ENCODE results near the gene IQSEC3.

IQSEC3 gene

GRCh38 chr12:168763-169525 is 102.4 kb downstream of the IQSEC3 start:
- no peak for DNase-seq

- DNase-seq: no peak
Observed at GRCh38 chr12:169528-170370, 103.2 kb downstream of the IQSEC3 start.

GRCh38 chr12:170371-171225 is 104.0 kb downstream of the IQSEC3 start:
- DNase-seq: no peak

GRCh38 chr12:171276-171675 is 104.7 kb downstream of the IQSEC3 start:
- DNase-seq: no peak

- DNase-seq: no peak
Observed at GRCh38 chr12:171743-172676, 105.4 kb downstream of the IQSEC3 start.

DNA sequence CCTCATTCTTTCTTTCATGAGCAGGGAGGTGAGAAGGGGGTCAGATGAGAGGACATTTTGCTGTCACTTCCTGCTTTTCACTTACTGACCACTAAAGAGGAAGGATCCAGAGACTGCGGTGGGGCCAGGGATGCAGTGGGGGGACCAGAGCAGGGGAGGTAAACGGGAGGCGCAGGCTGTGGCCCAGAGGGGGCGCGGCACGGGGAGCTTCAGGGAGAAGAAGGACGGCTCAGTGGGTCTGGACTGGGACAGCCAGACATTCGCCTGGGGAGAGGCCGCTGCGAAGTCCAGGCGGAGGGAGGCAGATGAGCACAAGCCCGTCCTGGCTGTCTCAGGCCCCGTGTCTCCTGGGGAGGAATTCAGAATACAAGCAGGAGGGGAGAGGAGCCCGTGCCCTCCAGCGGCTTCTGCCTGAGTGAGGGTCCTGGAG is 106.2 kb downstream of the IQSEC3 start:
- DNase-seq: no peak

DNA sequence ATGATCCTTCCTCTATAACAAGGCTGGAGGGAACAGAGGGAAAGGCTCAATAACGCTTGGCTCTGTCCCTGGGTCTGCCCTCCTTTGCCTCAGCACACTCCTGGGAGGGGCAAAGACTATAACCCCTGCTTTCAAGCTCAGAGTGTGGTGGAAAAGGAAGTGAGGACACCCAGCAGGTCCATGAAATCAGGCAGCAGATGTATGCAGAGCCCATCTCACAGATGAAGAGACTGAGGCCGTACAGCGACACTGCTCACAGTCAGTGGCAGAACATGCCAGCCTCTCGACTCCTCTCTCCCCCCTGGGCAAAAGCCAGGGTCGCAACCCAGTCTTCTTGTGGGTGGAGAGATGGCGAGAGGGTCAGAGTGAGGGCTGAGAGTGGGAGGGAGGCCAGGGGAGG is 107.6 kb downstream of the IQSEC3 start:
- no peak for DNase-seq

DNA sequence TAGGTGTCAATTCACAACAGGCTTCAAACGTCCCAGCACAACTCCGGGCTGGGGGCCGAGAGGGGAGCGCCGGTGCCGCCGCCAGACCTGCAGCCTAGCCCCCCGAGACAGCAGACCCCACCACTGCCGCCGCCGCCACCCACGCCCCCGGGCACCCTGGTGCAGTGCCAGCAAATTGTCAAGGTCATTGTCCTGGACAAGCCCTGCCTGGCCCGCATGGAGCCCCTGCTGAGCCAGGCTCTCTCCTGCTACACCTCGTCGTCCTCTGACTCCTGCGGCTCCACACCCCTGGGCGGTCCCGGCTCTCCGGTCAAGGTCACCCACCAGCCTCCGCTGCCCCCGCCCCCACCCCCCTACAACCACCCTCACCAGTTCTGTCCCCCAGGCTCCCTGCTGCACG is 108.0 kb downstream of the IQSEC3 start:
- no peak for DNase-seq

DNA sequence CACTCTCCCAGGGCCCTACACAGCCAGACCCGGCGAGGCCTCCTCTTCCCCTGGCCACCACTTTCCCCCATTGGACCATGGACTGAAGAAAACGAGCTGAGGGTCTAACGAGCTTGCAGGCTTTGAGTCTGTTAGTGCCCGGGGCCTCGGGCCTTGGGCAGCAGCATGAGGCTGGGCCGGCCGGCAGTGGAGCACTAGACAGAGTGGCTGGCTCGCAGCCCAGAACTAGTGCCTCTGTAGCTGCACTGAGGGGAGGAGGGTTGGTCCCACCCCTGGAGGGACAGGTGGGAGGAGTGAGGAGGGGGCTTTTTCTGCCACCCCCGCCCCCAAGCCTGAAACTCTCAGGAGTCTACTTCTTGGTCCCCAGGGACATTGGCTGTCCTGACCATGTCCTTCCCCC is 108.7 kb downstream of the IQSEC3 start:
- no peak for DNase-seq

GRCh38 chr12:175759-176158 is 109.2 kb downstream of the IQSEC3 start:
- no peak for DNase-seq

GRCh38 chr12:176321-177181 is 110.0 kb downstream of the IQSEC3 start:
- DNase-seq: no peak

DNA sequence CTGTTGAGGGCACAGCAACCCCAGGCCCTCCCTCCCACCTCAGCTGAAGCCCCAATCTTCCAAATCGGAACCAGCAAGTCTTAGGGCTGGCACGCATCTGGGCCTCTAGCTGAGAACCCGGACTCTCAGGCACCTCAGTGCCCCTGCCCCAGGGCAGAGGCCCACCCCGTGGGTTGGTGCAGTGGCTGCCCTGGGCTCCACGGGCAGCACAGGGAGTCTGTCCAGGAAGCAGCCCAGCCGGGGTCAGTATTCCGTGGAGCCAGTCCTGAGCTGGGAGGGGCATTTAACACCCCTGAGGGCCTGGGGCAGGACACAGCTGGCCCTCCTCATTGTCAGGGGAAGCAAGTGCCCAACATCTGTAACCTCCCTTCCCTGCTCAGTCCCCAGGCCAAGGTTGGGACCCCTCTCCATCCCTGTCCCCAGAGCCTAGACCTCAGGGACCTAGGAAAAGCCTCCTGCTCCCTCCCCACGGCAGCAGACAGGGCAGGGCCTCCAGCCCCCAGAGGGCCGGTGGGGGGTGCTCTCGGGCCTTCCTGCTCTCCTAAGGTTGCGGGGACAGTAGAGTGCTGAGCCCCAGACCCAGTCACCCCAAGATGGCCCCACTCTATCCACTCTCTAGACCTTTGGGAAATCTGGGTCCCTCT is 110.9 kb downstream of the IQSEC3 start:
- DNase-seq: no peak

- no peak for DNase-seq
Observed at GRCh38 chr12:177980-178828, 111.6 kb downstream of the IQSEC3 start.

DNA sequence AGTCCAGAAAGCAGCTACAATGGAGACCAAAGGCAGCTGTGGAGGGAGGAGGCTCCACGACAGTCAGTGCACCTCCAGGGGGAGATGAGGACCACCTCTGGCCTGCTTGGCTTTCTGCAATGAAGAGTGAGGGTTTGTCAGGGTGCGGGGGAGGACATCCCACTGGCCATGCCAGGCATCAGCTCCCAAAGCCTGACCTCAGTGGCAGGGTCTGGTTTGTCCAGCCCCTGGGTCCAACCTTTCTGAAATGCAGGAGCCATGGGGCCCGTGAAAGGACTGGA is 112.2 kb downstream of the IQSEC3 start:
- no peak for DNase-seq

GRCh38 chr12:179131-179884 is 112.7 kb downstream of the IQSEC3 start:
- no peak for DNase-seq

DNA sequence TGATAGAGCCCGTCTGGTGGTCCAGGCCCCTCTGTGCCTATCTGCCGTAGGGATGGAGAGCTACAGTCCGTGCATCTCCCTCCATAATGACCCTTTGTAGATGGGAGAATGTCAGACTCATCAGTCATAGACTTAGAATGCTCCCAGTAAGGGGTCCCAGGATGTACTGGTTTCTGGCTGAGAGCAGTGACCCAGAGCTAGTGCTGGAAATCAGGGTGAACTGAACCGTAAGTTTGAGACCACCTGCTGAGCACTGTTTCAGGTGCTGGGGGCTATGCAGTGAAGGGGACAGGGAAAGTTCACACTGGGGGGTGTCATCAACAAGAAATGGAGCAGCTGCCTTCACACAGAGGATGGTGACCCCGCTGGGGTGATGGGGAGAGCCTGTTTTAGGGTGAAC is 113.3 kb downstream of the IQSEC3 start:
- no peak for DNase-seq

GRCh38 chr12:180445-180844 is 113.9 kb downstream of the IQSEC3 start:
- DNase-seq: no peak

GRCh38 chr12:181921-182320 is 115.4 kb downstream of the IQSEC3 start:
- DNase-seq: no peak

GRCh38 chr12:182381-182892 is 115.9 kb downstream of the IQSEC3 start:
- no peak for DNase-seq
